Activated naive CD8-positive, alpha-beta T cell (primary cell): Measurements from ENCODE around the gene CDX4.
"Not testable (repeated sequence)": the region's sequence is repeated elsewhere in the genome, so short reads cannot be mapped to it uniquely, and the experiment has no call there.

Source experiments
- H3K27ac Mint-ChIP-seq: one replicate; pipeline ENCODE4 v1.8.0; 2021; ENCODE audit warnings: mixed read lengths
- H3K27me3 Mint-ChIP-seq: one replicate; pipeline ENCODE4 v1.8.0; 2021; ENCODE audit warnings: mixed read lengths
- H3K36me3 Mint-ChIP-seq: one replicate; pipeline ENCODE4 v1.8.0; 2021; ENCODE audit warnings: mixed read lengths
- H3K4me1 Mint-ChIP-seq: one replicate; pipeline ENCODE4 v1.8.0; 2021; ENCODE audit warnings: low read depth, mixed read lengths
- H3K4me3 Mint-ChIP-seq: one replicate; pipeline ENCODE4 v1.8.0; 2021; ENCODE audit warnings: mild to moderate bottlenecking, mixed read lengths
- H3K9me3 Mint-ChIP-seq: one replicate; pipeline ENCODE4 v1.8.0; 2021; ENCODE audit warnings: low read depth, mixed read lengths

The CDX4 gene

DNA sequence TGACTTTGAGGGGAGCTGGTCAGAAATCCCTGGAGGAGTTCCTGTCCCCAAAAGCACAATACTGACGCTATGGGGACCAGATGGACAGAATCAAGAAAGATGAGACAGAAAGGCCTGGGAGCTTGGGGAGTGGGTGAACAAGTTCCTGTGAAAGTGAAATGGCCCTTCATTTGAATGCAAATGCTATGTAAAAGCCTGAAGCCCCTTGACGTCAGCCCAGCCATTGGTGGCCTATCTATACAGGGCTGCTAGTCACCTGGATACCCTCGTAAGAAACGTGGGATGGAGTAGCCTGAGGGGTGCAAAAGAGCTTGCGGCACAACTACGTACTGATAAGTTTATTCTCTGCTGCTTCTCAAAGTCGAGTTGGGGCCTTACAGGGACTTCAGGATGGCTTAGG is at the start of gene CDX4:
CDX4 (plus strand) TSS at position 223 of the 400 bp plus-strand sequence. CDS start 201 bp downstream, outside the sequence.
- peak within 1 kb of the TSS; percentile 46 for H3K4me3 Mint-ChIP-seq
- peaks cover 15% of the 10 kb centered on the region for H3K4me1 Mint-ChIP-seq
- no peaks in the 10 kb centered on the region for H3K36me3 Mint-ChIP-seq
- H3K27ac Mint-ChIP-seq: no peak within 1 kb of the TSS
- H3K9me3 Mint-ChIP-seq: no peaks in the 10 kb centered on the region
- H3K27me3 Mint-ChIP-seq: peaks cover 21% of the 10 kb centered on the region

GRCh38 chrX:73398185-73398914 is 48.5 kb upstream of the CDX4 start:
- H3K4me1 Mint-ChIP-seq: no peaks in the 10 kb centered on the region
- no peaks in the 10 kb centered on the region for H3K36me3 Mint-ChIP-seq
- no peak overlapping the region for H3K27ac Mint-ChIP-seq
- H3K4me3 Mint-ChIP-seq: no peak overlapping the region
- H3K9me3 Mint-ChIP-seq: no peaks in the 10 kb centered on the region
- no peaks in the 10 kb centered on the region for H3K27me3 Mint-ChIP-seq

- H3K9me3 Mint-ChIP-seq: no peaks in the 10 kb centered on the region
- H3K27me3 Mint-ChIP-seq: no peaks in the 10 kb centered on the region
- no peak overlapping the region for H3K27ac Mint-ChIP-seq
- no peaks in the 10 kb centered on the region for H3K4me1 Mint-ChIP-seq
- H3K36me3 Mint-ChIP-seq: no peaks in the 10 kb centered on the region
- no peak overlapping the region for H3K4me3 Mint-ChIP-seq
These were observed 46.6 kb upstream of the CDX4 start for GRCh38 chrX:73400136-73400748.

DNA sequence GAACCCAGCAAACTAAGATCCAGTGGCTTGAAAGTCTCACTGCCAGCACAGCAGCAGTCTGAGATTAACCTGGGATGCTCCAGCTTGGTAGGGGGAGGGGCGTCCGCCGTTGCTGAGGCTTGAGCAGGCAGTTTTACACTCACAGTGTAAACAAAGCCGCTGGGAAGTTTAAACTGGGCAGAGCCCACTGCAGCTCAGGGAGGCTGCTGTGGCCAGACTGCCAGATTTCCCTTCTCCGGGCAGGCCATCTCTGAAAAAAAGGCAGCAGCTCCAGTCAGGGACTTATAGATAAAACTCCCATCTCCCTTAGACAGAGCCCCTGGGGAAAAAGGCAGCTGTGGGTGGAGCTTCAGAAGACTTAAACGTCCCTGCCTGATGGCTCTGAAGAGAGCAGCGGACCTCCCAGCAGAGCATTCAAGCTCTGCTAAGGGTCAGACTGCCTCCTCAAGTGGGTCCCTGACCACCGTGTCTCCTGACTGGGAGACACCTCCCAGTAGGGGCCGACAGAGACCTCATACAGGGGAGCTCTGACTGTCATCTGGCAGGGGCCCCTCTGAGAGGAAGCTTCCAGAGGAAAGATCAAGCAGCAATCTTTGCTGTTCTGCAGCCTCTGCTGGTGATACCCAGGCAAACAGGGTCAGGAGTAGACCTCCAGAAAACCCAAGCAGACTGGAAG is 45.1 kb upstream of the CDX4 start:
- H3K27ac Mint-ChIP-seq: no peak overlapping the region
- no peaks in the 10 kb centered on the region for H3K9me3 Mint-ChIP-seq
- H3K4me3 Mint-ChIP-seq: no peak overlapping the region
- no peaks in the 10 kb centered on the region for H3K36me3 Mint-ChIP-seq
- no peaks in the 10 kb centered on the region for H3K4me1 Mint-ChIP-seq
- no peaks in the 10 kb centered on the region for H3K27me3 Mint-ChIP-seq

GRCh38 chrX:73412930-73413329 is 33.9 kb upstream of the CDX4 start:
- Mint-ChIP-seq H3K27ac (no peak overlapping the region), H3K4me1 (no peaks in the 10 kb centered on the region), H3K36me3 (no peaks in the 10 kb centered on the region), H3K27me3 (peaks cover 2% of the 10 kb centered on the region), H3K9me3 (peaks cover 1% of the 10 kb centered on the region), H3K4me3 (no peak overlapping the region)

GRCh38 chrX:73447311-73447794 is 500 bp downstream of the CDX4 start:
- no peaks in the 10 kb centered on the region for H3K9me3 Mint-ChIP-seq
- no peaks in the 10 kb centered on the region for H3K36me3 Mint-ChIP-seq
- H3K27ac Mint-ChIP-seq: no peak overlapping the region
- peaks cover 23% of the 10 kb centered on the region for H3K27me3 Mint-ChIP-seq
- H3K4me3 Mint-ChIP-seq: no peak overlapping the region
- peaks cover 15% of the 10 kb centered on the region for H3K4me1 Mint-ChIP-seq

GRCh38 chrX:73448379-73448778 is 1.5 kb downstream of the CDX4 start:
- H3K36me3 Mint-ChIP-seq: no peaks in the 10 kb centered on the region
- peaks cover 23% of the 10 kb centered on the region for H3K27me3 Mint-ChIP-seq
- no peak overlapping the region for H3K27ac Mint-ChIP-seq
- H3K4me1 Mint-ChIP-seq: peaks cover 15% of the 10 kb centered on the region
- peak overlapping the region; percentile 63 for H3K4me3 Mint-ChIP-seq
- no peaks in the 10 kb centered on the region for H3K9me3 Mint-ChIP-seq

DNA sequence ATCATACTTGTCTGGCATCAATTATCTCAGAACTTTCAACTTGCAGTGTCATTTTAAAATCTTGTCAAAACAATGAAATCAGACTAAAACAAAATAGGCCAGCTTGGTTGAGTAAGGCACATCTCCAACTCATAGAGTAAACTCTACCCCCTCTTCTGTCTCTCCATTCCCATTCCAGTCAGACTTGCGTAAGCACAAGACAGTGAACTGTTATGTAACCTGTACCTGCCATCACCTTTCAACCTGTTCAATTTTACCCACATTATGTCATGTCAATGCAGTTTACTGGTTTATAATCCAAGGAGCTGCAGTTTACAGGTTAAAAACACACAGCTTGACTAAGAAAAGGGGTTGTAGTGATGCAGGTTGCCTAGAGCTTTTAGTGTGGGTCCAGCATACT is 8.3 kb downstream of the CDX4 start:
- H3K4me1 Mint-ChIP-seq: no peaks in the 10 kb centered on the region

GRCh38 chrX:73457306-73457705 is 10.5 kb downstream of the CDX4 start:
- Mint-ChIP-seq H3K4me1 (no peaks in the 10 kb centered on the region), H3K27ac (no peak overlapping the region), H3K27me3 (peaks cover 1% of the 10 kb centered on the region), H3K36me3 (no peaks in the 10 kb centered on the region), H3K4me3 (no peak overlapping the region), H3K9me3 (no peaks in the 10 kb centered on the region)

More for the DNA sequence above, 8.3 kb downstream of the CDX4 start:
- H3K4me3 Mint-ChIP-seq: no peak overlapping the region
- H3K36me3 Mint-ChIP-seq: no peaks in the 10 kb centered on the region
- H3K9me3 Mint-ChIP-seq: no peaks in the 10 kb centered on the region
- peaks cover 3% of the 10 kb centered on the region for H3K27me3 Mint-ChIP-seq
- H3K27ac Mint-ChIP-seq: no peak overlapping the region

DNA sequence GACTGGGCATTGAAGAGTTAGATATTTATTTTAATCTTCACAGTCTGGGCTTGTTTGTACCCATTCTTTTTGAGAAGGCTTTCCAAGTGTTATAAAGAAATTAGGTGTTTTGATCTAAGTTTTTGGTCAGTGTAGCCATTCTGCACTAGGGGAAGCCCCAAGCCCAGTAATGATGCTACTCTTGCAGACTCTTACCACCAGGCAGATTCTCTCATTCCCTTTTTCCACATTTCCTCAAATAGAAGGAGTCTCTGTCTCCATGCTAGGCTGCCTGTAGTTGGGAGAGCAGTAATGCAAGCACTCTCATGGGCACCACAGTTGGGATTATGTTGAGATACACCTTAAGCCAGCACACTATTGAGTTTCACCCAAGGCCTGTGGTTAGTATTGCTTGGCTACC is 21.5 kb downstream of the CDX4 start:
- peaks cover 4% of the 10 kb centered on the region for H3K27me3 Mint-ChIP-seq
- no peaks in the 10 kb centered on the region for H3K9me3 Mint-ChIP-seq
- no peaks in the 10 kb centered on the region for H3K4me1 Mint-ChIP-seq
- no peaks in the 10 kb centered on the region for H3K36me3 Mint-ChIP-seq
- no peak overlapping the region for H3K4me3 Mint-ChIP-seq
- H3K27ac Mint-ChIP-seq: no peak overlapping the region

DNA sequence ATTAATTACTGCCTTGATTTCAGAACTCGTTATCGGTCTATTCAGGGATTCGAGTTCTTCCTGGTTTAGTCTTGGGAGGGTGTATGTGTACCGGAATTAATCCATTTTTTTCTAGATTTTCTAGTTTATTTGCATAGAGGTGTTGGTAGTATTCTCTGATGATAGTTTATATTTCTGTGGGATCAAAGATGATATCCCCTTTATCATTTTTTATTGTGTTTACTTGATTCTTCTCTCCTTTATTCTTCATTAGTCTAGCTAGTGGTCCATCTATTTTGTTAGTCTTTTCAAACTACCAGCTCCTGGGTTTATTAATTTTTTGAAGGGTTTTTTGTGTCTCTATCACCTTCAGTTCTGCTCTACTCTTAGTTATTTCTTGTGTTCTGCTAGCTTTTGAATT is 32.1 kb downstream of the CDX4 start:
- Mint-ChIP-seq H3K4me1 (no peaks in the 10 kb centered on the region), H3K27ac (no peak overlapping the region), H3K9me3 (no peaks in the 10 kb centered on the region), H3K36me3 (no peaks in the 10 kb centered on the region), H3K27me3 (no peaks in the 10 kb centered on the region), H3K4me3 (no peak overlapping the region)

- no peaks in the 10 kb centered on the region for H3K27me3 Mint-ChIP-seq
These were observed 34.7 kb downstream of the CDX4 start for GRCh38 chrX:73481521-73481920.

DNA sequence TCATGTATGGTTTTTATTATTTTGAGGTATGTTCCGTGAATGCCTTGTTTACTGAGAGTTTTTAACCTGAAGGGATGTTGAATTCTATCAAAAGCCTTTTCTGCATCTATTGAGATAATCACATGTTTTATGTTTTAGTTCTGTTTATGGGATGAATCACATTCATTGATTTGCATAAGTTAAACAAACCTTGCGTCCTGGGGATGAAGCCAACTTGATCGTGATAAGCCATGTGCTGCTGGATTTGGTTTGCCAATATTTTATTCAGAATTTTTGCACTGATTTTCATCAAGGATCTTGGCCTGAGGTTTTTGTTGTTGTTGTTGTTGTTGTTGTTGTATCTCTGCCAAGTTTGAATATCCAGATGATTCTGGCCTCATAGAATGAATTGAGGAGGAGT is 43.8 kb downstream of the CDX4 start:
- no peaks in the 10 kb centered on the region for H3K4me1 Mint-ChIP-seq
- H3K36me3 Mint-ChIP-seq: no peaks in the 10 kb centered on the region
- no peak overlapping the region for H3K27ac Mint-ChIP-seq
- H3K4me3 Mint-ChIP-seq: no peak overlapping the region
- H3K27me3 Mint-ChIP-seq: no peaks in the 10 kb centered on the region
- peaks cover 7% of the 10 kb centered on the region for H3K9me3 Mint-ChIP-seq

More at GRCh38 chrX:73481521-73481920, 34.7 kb downstream of the CDX4 start:
- no peaks in the 10 kb centered on the region for H3K4me1 Mint-ChIP-seq
- H3K36me3 Mint-ChIP-seq: no peaks in the 10 kb centered on the region
- H3K27ac Mint-ChIP-seq: no peak overlapping the region
- no peaks in the 10 kb centered on the region for H3K9me3 Mint-ChIP-seq
- no peak overlapping the region for H3K4me3 Mint-ChIP-seq

GRCh38 chrX:73492178-73492577 is 45.3 kb downstream of the CDX4 start:
- H3K4me3 Mint-ChIP-seq, H3K27me3 Mint-ChIP-seq, H3K36me3 Mint-ChIP-seq, H3K27ac Mint-ChIP-seq, H3K9me3 Mint-ChIP-seq, H3K4me1 Mint-ChIP-seq: not testable (repeated sequence)
